LoVo (cell line): ENCODE data around the gene RALGAPA2.

Experiments used
- DNase-seq: peaks from one replicate; pipeline ENCODE4 v3.0.0-alpha.2; 2016; ENCODE audit warnings: low spot score

RALGAPA2 gene

DNA sequence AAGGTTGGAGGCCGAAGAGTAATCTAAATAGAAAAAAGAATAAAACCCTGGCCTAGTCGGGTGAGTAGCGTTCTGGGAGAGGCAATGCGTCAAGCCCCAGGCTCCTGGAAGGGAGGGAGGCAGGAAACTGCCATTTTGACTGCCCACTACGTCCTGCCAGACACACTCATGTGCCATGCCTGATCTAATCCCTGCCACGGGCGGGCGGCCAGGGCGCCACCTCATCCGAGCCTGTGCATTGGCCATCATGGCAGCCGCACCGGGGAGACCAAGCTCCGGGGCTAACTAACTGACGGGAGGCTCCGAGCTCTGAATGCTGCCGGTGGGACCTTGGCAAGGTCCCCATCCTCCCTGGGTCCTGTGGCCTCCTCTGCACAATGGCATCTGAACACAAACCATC, 275.8 kb downstream of the RALGAPA2 start:
- no peak for DNase-seq

DNA sequence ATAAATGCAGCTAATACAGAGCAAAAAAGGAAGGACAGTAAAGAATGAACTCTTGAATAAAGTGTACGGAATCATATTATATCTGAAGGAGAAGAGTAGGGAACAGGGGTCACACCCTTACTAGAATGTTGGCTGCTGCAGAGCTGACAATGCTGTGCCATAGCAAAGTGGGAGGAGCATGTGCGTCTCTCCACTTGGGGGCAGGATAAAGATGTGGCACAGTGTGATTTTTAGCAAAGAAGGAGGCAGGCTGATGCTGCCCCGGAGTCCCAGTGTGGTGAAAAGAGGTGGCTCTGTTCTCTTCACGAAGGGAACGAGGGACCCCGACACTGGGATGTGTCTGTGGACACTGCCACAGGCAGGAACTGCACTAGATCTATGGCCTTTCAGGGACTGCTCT, 277.0 kb downstream of the RALGAPA2 start:
- no peak for DNase-seq

DNA sequence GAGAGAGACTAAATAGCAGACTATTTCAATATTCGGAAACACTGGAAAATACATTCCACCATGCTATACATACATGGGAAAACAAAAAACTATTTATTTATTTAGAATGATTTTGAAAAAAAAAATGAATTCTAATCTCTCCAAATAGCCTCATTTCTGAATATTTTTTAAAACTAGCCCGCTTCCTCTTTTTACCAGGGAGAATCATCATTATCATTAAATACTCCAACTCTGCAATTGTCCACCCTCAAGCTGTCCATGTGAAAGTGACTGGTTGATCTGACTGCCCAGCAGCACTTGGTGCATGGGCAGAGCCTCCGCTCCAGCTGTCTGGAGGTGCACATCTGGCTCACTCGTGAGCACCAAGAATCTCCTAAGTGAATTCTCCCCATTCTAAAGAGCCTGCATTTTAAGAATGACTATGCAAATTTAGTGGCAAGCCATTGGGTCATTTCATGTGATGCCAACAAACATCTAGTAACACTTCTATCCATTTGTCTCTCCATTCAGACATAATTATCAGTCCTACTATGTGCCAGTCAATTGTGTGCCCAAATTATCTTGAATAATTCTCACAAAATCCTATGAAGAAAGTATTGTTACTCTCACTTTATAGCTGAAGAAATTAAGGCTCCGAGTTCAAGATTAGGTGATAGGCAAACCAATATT, 279.7 kb downstream of the RALGAPA2 start:
- no peak for DNase-seq

DNA sequence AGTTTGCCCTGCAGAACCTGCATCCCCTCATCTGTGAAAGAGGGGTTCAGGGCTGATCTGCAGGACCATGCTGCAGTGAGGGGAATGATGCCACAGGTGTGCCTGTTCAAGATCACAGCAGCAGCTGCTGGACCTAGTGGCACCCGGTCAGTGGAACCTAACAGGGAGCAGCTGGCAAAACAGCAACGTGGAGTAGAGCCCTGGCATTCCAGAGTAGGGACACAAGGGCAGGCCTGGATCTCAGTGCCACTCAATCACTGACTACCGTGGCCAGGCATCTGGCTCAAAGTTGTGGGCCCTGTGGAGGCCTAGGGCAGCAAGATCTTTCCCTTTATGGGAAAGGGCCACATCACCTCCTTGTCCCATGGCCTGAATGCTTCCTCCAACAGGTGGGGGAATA, 282.4 kb downstream of the RALGAPA2 start:
- no peak for DNase-seq

DNA sequence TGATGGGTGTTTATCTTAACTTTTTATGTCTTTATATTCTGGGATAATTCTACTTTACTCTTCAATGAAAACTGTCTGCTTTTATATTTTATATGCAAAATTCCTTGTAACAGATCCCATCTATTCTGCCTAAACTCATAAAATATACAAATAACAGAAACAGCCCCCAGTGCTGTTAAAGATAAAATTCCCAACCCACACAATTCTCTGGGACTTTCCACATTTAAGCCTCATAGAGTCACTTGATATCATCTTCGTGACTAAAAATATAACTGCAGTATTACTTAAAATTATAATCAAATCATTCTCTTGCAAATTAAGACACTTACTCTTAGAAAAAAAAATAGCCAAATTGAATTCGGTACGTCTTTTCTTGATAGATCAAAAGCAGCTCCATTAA, 284.4 kb downstream of the RALGAPA2 start:
- DNase-seq = no peak

DNA sequence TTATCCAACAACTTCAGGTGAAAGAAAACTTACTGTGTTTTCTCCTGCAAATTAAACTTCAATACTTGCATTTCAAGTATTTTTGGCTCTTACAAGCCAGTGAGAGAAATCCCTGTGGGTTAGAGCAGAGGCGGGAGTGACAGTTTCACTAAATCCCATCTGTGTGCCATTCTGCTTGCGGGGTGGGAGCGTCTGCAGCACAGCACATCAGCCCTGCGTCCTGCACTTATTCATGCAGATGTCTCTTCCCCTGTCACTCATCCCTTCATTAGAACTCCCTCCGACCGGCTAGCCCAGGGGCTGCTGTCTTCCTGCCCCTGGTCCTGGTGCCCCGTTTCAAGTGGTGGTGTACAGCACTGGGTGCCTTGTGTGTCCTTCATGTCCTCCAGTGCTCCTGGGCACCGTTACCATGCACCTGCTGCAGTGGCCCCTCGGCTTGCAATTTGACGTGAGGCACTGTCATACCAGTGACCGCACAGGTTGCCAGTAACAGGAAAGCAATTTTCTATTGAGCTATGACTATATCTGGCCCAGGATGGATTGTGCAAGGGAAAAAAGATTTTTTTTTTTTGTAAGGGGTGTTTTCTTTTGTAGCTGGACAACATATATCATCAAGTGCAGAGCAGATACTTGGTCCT, 285.1 kb downstream of the RALGAPA2 start:
- DNase-seq = no peak

DNA sequence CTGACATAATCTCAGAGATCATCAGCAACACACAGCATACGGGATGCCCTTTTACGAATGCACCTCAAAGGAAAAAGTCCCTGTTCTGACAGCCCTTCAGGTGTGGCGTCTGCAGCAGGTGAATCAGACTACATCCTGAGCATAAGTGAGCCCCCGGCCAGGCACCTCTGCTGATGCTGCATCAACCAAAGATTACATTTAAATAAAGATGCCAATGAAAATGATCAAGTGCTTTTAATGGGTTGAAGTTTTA, 285.9 kb downstream of the RALGAPA2 start:
- no peak for DNase-seq

DNA sequence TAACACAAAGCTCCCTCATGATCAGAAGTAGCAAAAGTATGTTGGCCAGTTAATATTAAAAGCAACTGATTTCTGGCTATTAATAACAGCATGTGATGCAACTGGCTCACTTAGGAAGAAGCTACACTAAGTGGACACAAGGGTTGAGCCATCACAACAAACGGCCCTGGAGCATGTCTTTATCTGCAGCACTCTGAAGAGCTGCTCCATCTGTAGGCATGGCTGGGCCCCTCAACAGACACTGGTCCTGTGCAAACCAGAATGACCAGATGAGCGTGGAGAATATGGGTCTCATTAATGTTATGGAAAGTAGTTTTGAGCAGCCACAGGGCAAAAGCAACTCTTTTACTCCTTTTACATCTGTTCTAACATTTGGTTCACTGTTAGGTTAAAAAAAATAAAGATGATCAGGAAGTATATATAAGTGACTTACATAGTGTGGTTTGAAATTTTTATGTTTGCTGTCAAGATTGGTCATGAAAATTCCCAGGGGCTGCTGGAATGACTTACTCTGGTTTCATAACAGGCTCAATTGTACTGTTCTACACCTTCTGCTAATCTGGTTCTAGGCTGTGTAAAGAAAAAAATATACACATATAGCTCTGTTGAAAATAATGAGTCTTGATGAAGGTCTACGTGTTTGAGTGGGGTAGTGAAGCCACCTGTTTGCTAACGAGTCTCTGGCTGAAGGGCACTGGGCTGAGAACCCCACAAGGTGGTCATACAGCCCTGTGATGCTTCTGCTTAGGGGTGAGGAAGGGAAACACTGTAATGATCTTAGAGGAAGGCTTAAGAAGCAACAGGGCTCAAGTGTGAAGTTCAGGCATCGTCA, 286.4 kb downstream of the RALGAPA2 start:
- DNase-seq = no peak

DNA sequence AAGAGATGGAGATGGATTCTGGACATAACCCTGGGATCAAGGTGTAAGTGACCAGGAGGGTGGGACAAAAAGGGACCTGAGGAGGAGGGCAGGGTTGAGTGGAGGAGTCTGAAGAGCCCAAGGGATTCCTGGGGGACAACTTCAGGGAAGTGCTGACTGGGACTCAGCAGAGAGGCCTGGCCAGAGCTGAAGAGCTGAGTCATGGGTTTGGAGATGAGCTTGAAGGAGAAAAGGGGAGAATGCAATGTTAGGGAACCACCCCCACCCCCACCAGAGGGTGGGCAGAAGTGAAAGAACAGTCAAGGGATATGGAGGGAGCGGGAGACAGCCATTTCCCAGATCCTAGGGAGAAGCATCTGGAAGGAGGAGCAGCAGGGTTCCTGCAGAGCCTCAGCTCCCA, 289.3 kb downstream of the RALGAPA2 start:
- DNase-seq = no peak

DNA sequence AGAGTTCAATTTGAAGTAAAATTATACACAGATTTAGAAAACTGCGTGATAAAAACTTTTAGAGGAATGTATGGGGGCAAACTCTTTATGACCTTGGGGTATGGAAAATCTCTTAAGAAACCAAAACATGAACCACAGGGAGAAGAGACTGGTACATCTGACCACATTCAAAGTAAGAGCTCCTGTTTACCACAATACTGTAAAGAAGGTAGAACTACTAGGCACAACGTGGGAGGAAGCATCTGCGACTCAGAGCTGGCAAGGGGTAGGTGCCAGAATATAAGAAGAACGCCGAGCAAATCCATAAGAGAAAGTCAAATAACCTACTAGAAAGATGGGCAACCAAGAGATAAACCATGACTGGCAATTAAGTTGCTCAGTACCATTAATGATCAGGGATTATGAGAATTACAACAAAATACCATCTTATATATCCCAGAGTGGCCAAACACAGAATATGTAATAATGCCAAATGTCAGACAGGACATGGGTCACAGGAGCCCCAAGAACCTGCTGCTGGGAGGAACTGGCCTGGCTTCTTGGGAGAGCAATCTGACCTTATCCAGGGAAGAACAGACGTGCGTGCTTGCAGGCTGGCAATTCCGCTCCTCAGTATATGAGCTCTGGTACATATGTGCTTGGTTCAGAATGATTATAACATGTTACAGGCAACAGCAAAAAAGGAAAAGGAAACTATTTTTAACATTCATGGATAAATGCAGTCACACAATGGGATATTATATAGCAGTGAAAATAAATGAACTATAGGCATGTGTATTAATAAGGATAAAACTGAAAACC, 294.4 kb downstream of the RALGAPA2 start:
- no peak for DNase-seq

DNA sequence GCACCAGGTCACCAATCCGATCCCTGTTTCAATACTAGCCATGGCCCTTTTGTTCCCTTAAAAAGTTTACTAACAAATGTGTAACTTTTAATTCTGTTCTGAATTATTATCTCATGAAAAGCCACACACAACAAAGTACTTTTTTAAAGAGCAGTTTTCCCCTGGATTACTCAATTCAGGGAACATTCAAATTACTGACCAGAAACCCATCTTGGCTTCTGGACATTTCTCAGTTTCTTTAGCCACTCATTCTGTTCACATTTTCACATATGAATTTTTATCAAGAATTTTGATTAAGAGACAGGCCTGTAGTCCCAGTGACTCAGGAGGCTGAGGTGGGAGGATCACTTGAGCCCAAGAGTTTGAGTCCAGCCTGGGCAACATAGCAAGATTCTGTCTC, 297.1 kb downstream of the RALGAPA2 start:
- no peak for DNase-seq

DNA sequence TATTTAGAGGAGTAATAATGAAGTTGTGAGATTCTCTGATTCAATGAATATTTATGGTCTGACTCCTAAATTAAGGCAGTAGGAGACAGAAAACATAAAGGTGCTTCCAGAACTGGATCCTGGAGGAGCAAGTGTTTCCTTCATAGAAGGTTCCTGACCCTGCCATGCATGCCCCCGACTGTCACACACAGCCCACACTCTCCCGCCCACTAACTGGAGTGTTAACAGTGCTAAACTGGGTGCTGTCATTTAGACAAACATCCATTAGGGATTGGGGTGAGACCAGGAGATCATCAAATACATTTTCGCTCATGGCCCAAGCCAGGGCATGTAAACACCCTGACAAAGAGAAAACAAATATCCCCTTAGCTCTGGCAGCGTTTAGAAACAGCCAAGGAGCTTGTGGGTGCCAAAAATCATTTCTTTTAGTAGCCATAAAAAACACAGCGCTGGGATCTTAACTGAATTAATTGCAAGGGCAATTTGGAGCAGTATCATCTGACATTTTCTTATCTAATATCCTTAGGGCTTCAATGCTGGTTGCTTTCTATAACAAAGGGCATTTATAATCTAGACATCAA, 297.7 kb downstream of the RALGAPA2 start:
- no peak for DNase-seq

DNA sequence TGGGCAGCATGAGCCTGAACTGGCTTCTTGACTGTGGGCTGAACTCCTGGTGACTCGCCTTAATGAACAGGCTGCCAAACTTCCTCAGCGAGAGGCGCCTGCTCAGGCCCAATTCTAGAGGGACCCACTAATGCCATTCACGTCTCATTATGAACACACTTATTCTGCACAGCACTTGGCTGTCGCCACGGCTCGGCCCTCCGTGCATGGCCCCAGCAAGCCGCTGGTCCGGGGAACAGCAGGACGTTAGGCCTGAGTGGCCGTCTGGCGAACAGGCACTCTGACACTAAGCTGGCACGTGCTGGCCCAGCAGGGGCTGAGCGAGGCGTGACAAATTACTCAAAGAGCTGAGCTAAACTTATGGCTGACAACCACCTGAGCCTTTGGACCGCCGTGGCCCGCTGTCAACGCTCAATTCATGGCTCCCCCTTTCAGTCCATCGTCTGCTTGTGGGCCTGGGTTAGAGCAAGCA, 298.6 kb downstream of the RALGAPA2 start:
- DNase-seq = no peak

DNA sequence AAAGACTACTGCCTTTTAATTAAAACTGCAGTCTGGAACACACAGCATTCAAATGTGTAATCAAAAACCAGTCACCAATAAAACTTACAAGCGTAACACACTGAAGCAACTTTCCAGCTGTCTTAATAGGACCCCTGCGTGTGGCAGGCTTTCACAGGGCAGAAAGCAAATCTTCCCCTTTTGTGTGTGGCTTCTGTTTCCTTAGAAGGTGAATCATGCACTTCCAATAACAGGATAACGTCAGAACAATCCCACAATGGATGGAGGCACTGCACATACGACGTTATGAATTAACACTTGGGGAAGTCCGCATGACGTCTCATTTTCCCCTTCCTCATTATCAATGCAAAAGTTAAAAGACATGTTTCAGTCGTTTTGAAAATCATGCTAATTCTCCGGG, 299.7 kb downstream of the RALGAPA2 start:
- no peak for DNase-seq

DNA sequence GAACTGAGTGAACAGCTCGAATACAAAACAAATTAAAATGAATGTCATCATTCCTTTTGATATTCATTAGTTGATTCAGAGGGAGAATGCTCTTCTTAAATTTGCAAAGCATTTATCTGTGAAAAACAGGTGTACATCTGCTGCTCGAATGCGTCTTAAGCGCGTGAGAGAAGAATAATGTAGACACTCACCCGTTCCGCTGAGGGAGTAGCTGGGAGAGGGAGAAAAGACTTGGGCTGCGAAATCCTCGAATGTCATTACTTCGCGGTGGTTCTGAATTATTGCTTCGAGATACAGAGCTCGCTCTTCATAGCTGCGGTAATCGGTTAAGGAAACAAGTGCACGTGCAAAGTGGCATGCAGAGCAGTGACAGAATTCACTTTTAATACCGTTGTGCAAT, 300.6 kb downstream of the RALGAPA2 start:
- no peak for DNase-seq

DNA sequence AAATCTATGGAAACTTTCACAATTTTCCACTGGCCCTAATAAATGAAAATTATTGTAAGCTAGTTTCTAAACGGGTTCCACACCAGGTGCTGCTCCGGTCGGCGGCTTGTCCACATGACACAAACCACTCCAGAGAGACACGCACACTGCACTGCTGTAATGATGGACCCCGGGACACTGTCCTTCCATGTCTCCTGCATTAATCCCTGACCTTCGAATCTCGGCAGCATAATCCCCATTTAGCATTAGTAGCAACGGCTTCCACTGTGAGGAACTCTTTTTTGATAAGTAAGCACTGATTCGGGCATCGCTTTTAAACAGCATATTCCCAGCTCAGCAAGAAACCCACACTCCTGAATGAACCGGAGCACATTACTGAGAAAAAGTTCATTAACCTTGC, 301.0 kb downstream of the RALGAPA2 start:
- no peak for DNase-seq

DNA sequence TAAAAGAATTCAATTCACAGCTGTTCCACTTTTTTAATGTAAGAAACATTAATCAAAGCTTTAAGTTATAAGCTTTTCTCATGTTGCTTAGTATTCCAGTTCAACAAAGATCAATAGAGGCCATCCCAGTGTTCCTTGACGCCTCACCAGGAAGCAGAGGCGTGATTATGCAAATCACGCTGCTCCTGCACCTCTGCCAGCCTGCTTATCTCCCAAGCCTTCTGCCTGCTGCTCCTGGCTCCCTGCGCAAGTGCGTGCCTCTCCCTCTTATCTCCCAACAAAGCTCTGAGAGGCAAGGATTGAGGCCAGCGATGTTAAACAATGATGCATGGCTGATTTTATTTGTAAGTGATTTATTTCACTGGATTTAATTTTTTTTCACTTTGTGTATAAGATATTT, 301.8 kb downstream of the RALGAPA2 start:
- DNase-seq = no peak

DNA sequence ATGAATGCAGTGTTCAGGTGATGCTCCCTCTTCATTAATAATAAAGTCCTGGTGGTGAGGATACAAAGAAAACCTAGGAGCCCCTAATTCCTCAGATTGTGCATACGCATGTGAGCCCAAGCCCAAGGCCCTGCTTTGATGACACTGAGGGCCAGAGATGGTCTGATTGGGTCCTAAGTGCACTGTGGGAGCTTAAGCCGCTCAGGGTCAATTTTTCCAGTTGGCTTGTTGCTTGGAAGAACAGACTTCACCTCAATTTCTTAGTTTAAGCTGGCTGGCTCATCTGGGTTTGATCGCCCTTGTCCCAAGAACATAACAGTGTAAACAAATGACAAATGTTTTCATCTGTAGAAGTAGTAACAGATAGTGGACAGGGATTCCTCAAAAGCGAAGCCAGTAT, 303.1 kb downstream of the RALGAPA2 start:
- no peak for DNase-seq

DNA sequence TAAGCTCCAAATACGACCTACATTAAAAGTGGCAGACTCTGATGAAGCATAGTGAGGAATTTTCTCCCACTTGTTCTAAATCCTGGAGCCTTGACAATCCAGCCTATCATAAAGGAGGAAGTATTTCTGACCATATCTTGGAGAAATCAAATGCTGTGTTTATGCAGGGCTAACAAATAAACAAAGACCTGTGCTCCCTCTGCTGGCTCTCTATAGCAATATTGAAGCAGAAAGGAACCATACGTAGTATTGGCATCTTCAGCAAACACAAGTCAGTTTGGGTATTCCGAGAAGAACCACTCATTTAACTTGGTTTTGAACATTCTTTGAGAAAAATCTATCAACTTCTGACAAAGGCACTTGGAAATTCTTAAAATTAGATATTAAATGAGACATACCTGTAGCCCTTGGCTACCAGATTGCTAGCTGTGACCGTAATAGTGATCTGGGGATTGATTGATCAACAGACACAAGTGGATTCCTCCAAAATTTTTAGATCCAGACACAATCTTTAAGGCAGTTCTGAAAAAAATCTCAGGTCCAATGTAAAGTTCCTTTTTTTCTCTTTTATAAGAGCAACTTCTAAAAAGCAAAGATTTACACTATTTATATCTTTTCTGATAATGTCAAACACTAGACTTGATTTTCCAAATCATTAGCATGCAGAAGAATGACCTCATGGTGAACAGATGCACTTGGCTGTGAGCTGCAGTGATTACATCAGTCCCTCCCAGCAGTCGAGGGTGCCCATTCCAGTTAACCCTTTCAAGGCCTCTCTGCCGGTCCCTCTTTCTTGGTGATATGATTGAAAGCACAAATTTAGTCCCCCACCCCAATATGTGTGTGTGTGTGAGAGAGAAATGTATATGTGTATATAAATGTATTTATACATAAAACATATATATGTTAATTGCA, 304.3 kb downstream of the RALGAPA2 start:
- no peak for DNase-seq

DNA sequence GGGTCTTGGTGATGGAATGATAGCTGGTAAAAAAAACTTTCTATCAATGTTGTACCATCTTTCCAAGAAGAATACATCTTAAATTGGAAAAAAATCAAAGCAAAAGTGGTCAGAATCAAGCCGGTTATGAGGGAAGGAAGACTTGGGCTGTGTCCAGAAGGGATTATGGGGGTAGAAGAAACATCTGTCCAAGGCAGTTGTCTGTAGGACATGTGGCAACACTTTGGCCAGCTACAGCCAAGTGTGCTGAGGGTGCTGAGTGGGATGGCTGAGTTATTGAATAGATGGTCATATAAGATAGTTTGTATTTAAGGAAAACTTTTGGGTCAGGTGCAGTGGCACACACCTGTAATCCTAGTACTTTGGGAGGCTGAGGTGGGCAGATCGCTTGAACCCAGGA, 306.1 kb downstream of the RALGAPA2 start:
- DNase-seq = no peak

DNA sequence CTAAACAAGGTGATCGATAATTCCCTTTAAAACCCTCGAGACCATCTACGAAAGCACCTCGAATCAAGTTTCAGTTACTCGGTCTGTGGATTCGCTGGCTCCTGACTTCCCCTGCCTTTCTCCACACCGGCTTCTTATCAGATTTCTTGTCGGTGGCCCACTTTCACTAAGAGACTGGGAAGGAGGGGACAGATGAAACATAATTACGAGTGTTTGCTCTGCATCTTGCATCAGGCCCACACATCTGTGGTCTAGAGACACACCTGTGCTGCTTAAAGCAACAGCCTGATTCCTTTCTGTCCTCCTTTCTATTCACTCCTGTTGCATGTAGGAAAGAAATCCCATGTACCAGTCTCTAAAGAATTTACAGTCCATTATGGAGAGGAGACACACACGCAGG, 306.8 kb downstream of the RALGAPA2 start:
- no peak for DNase-seq
